Measurements from ENCODE around the gene JAZF1. TPM values are rescaled to one million over a fixed set of nuclear protein-coding genes. Genes with fewer than 3 reads are reported as not detected.

The JAZF1 gene
- total and polyA plus RNA-seq, 2 donors = 3.9 to 14.5 TPM

- Histone ChIP-seq H3K27me3 (ENCODE audit: control insufficient read depth in 2 of 2, insufficient read depth in 1 of 2, low read length in 1 of 2) (no peaks in the 10 kb centered on the region), H3K9me3 (ENCODE audit: control insufficient read depth in 2 of 2, insufficient read depth in 1 of 2, low read length in 1 of 2) (no peaks in the 10 kb centered on the region), H3K27ac (ENCODE audit: low read depth in 1 of 2, low read length in 1 of 2) (no peak overlapping the region), H3K4me1 (ENCODE audit: control insufficient read depth in 2 of 2, insufficient read depth in 2 of 2, low read length in 2 of 2) (no peaks in the 10 kb centered on the region), H3K4me3 (ENCODE audit: low read length in 2 of 2) (no peak overlapping the region), H3K36me3 (ENCODE audit: control insufficient read depth in 2 of 2, insufficient read depth in 2 of 2, low read length in 1 of 2) (no peaks in the 10 kb centered on the region)
- WGBS = 97% methylated on average over 8 of the region's 8 CpGs
- DNase-seq (ENCODE audit: low read depth in 6 of 9, low spot score in 9 of 9) = no peak
These were observed 107.6 kb downstream of the JAZF1 start for GRCh38 chr7:28072876-28073514.

DNA sequence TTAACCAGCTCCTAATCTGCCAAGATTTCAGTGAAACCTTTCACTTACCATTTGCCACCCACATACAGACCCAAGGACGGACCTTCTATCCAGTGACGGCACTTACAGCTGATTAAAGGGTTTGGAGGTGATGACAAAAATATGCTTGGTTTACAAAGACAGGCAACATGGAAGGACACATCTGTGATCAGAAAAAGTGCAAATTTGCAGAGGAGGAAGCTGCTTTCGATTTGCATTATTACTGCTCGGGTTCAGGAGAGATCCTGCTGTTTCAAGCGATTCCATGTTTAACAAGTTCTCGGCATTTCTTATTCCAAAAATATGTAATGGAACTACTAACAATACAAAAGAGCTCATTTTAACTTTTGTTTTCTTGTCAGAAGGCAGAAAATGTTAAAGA is 109.0 kb downstream of the JAZF1 start:
- Histone ChIP-seq H3K36me3 (ENCODE audit: control insufficient read depth in 2 of 2, insufficient read depth in 2 of 2, low read length in 1 of 2) (no peaks in the 10 kb centered on the region), H3K4me3 (ENCODE audit: low read length in 2 of 2) (no peak overlapping the region), H3K4me1 (ENCODE audit: control insufficient read depth in 2 of 2, insufficient read depth in 2 of 2, low read length in 2 of 2) (no peaks in the 10 kb centered on the region), H3K27ac (ENCODE audit: low read depth in 1 of 2, low read length in 1 of 2) (no peak overlapping the region), H3K27me3 (ENCODE audit: control insufficient read depth in 2 of 2, insufficient read depth in 1 of 2, low read length in 1 of 2) (no peaks in the 10 kb centered on the region), H3K9me3 (ENCODE audit: control insufficient read depth in 2 of 2, insufficient read depth in 1 of 2, low read length in 1 of 2) (no peaks in the 10 kb centered on the region)
- 97% methylated on average over 6 of the region's 6 CpGs for WGBS
- no peak for DNase-seq (ENCODE audit: low read depth in 6 of 9, low spot score in 9 of 9)

DNA sequence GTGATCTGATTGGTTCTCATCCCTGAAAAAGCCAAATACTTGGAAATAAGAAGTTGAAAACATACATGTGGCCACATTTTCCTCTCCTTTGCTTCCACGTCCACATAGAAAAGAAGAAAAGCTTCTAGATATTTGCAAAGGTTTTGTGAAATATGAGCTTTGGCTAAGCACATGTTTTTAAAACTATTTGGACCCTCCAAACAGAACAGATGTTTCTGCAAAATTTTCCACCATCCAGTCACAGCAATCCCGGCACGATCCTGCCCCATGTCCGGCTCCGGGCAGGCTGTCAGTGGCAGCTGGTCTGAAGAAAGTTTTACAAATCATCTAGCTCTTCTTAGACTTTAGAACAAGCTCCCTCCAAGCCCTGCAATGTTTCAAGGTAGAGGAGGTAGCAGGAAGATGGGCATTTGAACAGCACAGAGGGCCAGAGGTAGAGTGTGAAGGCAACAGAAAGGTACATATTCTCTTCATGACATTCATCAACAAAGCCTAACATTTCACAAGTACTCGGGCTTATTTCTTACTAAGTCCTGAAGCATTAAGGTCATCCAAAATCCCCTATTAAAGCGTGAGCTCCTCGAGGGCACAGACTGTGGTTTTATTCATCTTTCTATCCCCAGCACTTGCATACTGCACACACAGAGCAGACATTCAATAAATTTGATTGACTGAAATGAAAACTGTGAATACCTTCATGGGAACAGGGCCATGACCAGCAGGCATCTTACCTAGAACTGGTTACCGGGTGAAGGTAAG is 110.1 kb downstream of the JAZF1 start:
- WGBS = 95% methylated on average over 9 of the region's 9 CpGs

GRCh38 chr7:28069807-28070206 is 110.8 kb downstream of the JAZF1 start:
- H3K4me1 ChIP-seq (ENCODE audit: control insufficient read depth in 2 of 2, insufficient read depth in 2 of 2, low read length in 2 of 2) = no peaks in the 10 kb centered on the region

More for the DNA sequence above, 110.1 kb downstream of the JAZF1 start:
- H3K27me3 ChIP-seq (ENCODE audit: control insufficient read depth in 2 of 2, insufficient read depth in 1 of 2, low read length in 1 of 2) = no peaks in the 10 kb centered on the region
- no peak overlapping the region for H3K4me3 ChIP-seq (ENCODE audit: low read length in 2 of 2)
- DNase-seq (ENCODE audit: low read depth in 6 of 9, low spot score in 9 of 9) = no peak
- H3K4me1 ChIP-seq (ENCODE audit: control insufficient read depth in 2 of 2, insufficient read depth in 2 of 2, low read length in 2 of 2) = no peaks in the 10 kb centered on the region
- H3K9me3 ChIP-seq (ENCODE audit: control insufficient read depth in 2 of 2, insufficient read depth in 1 of 2, low read length in 1 of 2) = no peaks in the 10 kb centered on the region
- no peaks in the 10 kb centered on the region for H3K36me3 ChIP-seq (ENCODE audit: control insufficient read depth in 2 of 2, insufficient read depth in 2 of 2, low read length in 1 of 2)
- no peak overlapping the region for H3K27ac ChIP-seq (ENCODE audit: low read depth in 1 of 2, low read length in 1 of 2)

DNA sequence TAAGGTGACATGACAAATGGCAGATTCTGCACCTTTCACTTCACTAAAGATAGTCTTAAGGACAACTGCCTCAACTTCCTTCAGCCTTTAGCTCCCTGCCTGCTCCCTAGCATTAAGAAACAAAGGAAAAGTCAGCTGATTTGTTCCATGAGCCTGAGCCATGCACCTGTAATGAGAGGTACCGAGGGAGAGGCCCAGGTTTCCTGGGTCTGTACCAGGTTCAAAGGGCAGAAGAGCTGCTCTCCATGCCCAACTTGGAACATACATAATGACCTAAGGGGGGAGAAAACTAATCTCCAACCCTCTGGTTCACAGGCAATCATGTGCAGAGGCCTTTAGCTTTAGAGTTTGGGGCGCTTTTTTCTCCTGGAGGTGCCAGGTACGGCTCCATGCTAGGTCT is 111.2 kb downstream of the JAZF1 start:
- no peak overlapping the region for H3K27ac ChIP-seq (ENCODE audit: low read depth in 1 of 2, low read length in 1 of 2)
- WGBS = 97% methylated on average over 3 of the region's 3 CpGs
- H3K4me1 ChIP-seq (ENCODE audit: control insufficient read depth in 2 of 2, insufficient read depth in 2 of 2, low read length in 2 of 2) = no peaks in the 10 kb centered on the region
- H3K4me3 ChIP-seq (ENCODE audit: low read length in 2 of 2) = no peak overlapping the region
- no peaks in the 10 kb centered on the region for H3K27me3 ChIP-seq (ENCODE audit: control insufficient read depth in 2 of 2, insufficient read depth in 1 of 2, low read length in 1 of 2)
- H3K36me3 ChIP-seq (ENCODE audit: control insufficient read depth in 2 of 2, insufficient read depth in 2 of 2, low read length in 1 of 2) = no peaks in the 10 kb centered on the region
- no peak for DNase-seq (ENCODE audit: low read depth in 6 of 9, low spot score in 9 of 9)
- no peaks in the 10 kb centered on the region for H3K9me3 ChIP-seq (ENCODE audit: control insufficient read depth in 2 of 2, insufficient read depth in 1 of 2, low read length in 1 of 2)

More at GRCh38 chr7:28069807-28070206, 110.8 kb downstream of the JAZF1 start:
- no peaks in the 10 kb centered on the region for H3K9me3 ChIP-seq (ENCODE audit: control insufficient read depth in 2 of 2, insufficient read depth in 1 of 2, low read length in 1 of 2)
- H3K4me3 ChIP-seq (ENCODE audit: low read length in 2 of 2) = no peak overlapping the region
- H3K36me3 ChIP-seq (ENCODE audit: control insufficient read depth in 2 of 2, insufficient read depth in 2 of 2, low read length in 1 of 2) = no peaks in the 10 kb centered on the region
- no peaks in the 10 kb centered on the region for H3K27me3 ChIP-seq (ENCODE audit: control insufficient read depth in 2 of 2, insufficient read depth in 1 of 2, low read length in 1 of 2)
- no peak overlapping the region for H3K27ac ChIP-seq (ENCODE audit: low read depth in 1 of 2, low read length in 1 of 2)
- 88% methylated on average over 10 of the region's 10 CpGs for WGBS
- DNase-seq (ENCODE audit: low read depth in 6 of 9, low spot score in 9 of 9) = no peak

- Histone ChIP-seq H3K4me3 (ENCODE audit: low read length in 2 of 2) (no peak overlapping the region), H3K36me3 (ENCODE audit: control insufficient read depth in 2 of 2, insufficient read depth in 2 of 2, low read length in 1 of 2) (no peaks in the 10 kb centered on the region), H3K9me3 (ENCODE audit: control insufficient read depth in 2 of 2, insufficient read depth in 1 of 2, low read length in 1 of 2) (no peaks in the 10 kb centered on the region), H3K4me1 (ENCODE audit: control insufficient read depth in 2 of 2, insufficient read depth in 2 of 2, low read length in 2 of 2) (no peaks in the 10 kb centered on the region), H3K27ac (ENCODE audit: low read depth in 1 of 2, low read length in 1 of 2) (no peak overlapping the region), H3K27me3 (ENCODE audit: control insufficient read depth in 2 of 2, insufficient read depth in 1 of 2, low read length in 1 of 2) (no peaks in the 10 kb centered on the region)
- WGBS = 100% methylated on average over 1 of the region's 1 CpG
- no peak for DNase-seq (ENCODE audit: low read depth in 6 of 9, low spot score in 9 of 9)
These were observed 111.8 kb downstream of the JAZF1 start for GRCh38 chr7:28068811-28069216.

GRCh38 chr7:28067171-28067570 is 113.4 kb downstream of the JAZF1 start:
- Histone ChIP-seq H3K27me3 (ENCODE audit: control insufficient read depth in 2 of 2, insufficient read depth in 1 of 2, low read length in 1 of 2) (no peaks in the 10 kb centered on the region), H3K4me3 (ENCODE audit: low read length in 2 of 2) (no peak overlapping the region), H3K36me3 (ENCODE audit: control insufficient read depth in 2 of 2, insufficient read depth in 2 of 2, low read length in 1 of 2) (no peaks in the 10 kb centered on the region), H3K4me1 (ENCODE audit: control insufficient read depth in 2 of 2, insufficient read depth in 2 of 2, low read length in 2 of 2) (no peaks in the 10 kb centered on the region), H3K9me3 (ENCODE audit: control insufficient read depth in 2 of 2, insufficient read depth in 1 of 2, low read length in 1 of 2) (peaks cover 0 to 3% of the 10 kb centered on the region in 2 donors), H3K27ac (ENCODE audit: low read depth in 1 of 2, low read length in 1 of 2) (no peak overlapping the region)
- no peak for DNase-seq (ENCODE audit: low read depth in 6 of 9, low spot score in 9 of 9)

GRCh38 chr7:28065721-28066285 is 114.8 kb downstream of the JAZF1 start:
- 97% methylated on average over 8 of the region's 8 CpGs for WGBS

DNA sequence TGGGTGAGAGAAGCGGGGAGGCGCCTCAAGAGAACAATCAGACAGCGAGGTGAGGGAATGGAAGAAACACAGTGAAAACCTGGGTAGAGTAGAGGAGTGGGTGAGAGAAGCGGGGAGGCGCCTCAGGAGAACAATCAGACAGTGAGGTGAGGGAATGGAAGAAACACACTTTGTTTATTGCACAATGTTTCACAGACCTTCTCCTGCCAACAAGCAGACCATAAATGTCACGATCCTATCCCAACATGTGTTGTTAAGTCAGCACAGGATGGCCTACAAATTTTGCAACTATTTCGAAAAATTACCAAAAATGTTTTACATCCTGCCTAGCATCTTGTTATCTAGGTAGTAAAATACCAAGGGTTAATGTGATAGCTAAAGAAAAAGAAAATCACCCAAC is 115.3 kb downstream of the JAZF1 start:
- Histone ChIP-seq H3K36me3 (ENCODE audit: control insufficient read depth in 2 of 2, insufficient read depth in 2 of 2, low read length in 1 of 2) (no peaks in the 10 kb centered on the region), H3K4me3 (ENCODE audit: low read length in 2 of 2) (no peak overlapping the region), H3K27me3 (ENCODE audit: control insufficient read depth in 2 of 2, insufficient read depth in 1 of 2, low read length in 1 of 2) (no peaks in the 10 kb centered on the region), H3K9me3 (ENCODE audit: control insufficient read depth in 2 of 2, insufficient read depth in 1 of 2, low read length in 1 of 2) (peaks cover 0 to 3% of the 10 kb centered on the region in 2 donors), H3K4me1 (ENCODE audit: control insufficient read depth in 2 of 2, insufficient read depth in 2 of 2, low read length in 2 of 2) (no peaks in the 10 kb centered on the region), H3K27ac (ENCODE audit: low read depth in 1 of 2, low read length in 1 of 2) (no peak overlapping the region)
- no peak for DNase-seq (ENCODE audit: low read depth in 6 of 9, low spot score in 9 of 9)
- 96% methylated on average over 7 of the region's 7 CpGs for WGBS

More at GRCh38 chr7:28065721-28066285, 114.8 kb downstream of the JAZF1 start:
- H3K36me3 ChIP-seq (ENCODE audit: control insufficient read depth in 2 of 2, insufficient read depth in 2 of 2, low read length in 1 of 2) = no peaks in the 10 kb centered on the region
- H3K9me3 ChIP-seq (ENCODE audit: control insufficient read depth in 2 of 2, insufficient read depth in 1 of 2, low read length in 1 of 2) = peaks cover 0 to 3% of the 10 kb centered on the region in 2 donors
- no peak overlapping the region for H3K27ac ChIP-seq (ENCODE audit: low read depth in 1 of 2, low read length in 1 of 2)
- no peaks in the 10 kb centered on the region for H3K27me3 ChIP-seq (ENCODE audit: control insufficient read depth in 2 of 2, insufficient read depth in 1 of 2, low read length in 1 of 2)
- no peak for DNase-seq (ENCODE audit: low read depth in 6 of 9, low spot score in 9 of 9)
- H3K4me3 ChIP-seq (ENCODE audit: low read length in 2 of 2) = no peak overlapping the region
- no peaks in the 10 kb centered on the region for H3K4me1 ChIP-seq (ENCODE audit: control insufficient read depth in 2 of 2, insufficient read depth in 2 of 2, low read length in 2 of 2)

Measured in thymus (tissue), 11 donors.